Measurements from ENCODE around the gene PXYLP1.
"Not testable (repeated sequence)": the region's sequence is repeated elsewhere in the genome, so short reads cannot be mapped to it uniquely, and the experiment has no call there.

Gene PXYLP1

DNA sequence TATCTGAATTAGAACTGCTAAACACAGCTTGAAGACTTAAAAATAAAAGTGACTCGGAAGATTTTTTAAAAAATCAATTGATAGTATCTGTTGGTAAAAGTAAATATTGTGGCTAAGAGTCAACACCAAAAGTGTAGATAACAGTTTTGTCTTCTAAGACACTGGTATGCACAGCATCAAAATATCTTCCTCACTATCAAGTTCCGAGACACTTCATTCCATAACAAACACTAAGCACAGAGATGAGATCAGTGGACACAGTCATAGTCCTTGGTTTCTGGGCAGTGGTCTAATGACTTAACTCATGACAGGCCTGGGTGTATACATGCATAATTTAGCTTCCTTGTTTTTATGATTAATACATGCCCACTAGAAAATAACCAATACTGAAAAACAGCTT, 63.2 kb downstream of the PXYLP1 start:
- DNase-seq (ENCODE audit: low spot score), result peak; percentile 62

GRCh38 chr3:141300426-141300825, 68.8 kb downstream of the PXYLP1 start:
- not testable (repeated sequence) for DNase-seq (ENCODE audit: low spot score)

- DNase-seq (ENCODE audit: low spot score), result peak; percentile 88
Observed at GRCh38 chr3:141302364-141303141, 70.9 kb downstream of the PXYLP1 start.

- DNase-seq (ENCODE audit: low spot score), result peak; percentile 70
Observed at GRCh38 chr3:141303481-141304223, 72.0 kb downstream of the PXYLP1 start.

GRCh38 chr3:141305436-141305835, 73.8 kb downstream of the PXYLP1 start:
- DNase-seq (ENCODE audit: low spot score), result peak; percentile 35

DNA sequence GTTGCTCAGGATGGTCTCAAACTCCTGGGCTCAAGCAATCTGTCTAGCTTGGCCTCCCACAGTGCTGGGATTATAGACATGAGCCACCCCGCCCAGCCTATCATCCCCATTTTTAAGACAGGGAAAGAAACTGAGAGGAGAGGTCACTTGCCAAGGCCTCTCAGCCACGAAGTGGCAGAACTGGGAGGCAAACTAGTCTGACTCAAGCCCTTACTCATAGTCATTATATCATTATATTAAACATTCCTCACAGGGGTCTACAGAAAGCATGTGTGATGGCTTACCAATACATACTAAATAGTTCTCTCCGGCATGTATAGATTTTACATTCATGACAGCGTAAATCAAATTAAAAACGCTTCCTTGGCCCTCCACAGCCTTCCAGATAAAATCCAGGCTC, 74.7 kb downstream of the PXYLP1 start:
- DNase-seq (ENCODE audit: low spot score), result no peak

DNA sequence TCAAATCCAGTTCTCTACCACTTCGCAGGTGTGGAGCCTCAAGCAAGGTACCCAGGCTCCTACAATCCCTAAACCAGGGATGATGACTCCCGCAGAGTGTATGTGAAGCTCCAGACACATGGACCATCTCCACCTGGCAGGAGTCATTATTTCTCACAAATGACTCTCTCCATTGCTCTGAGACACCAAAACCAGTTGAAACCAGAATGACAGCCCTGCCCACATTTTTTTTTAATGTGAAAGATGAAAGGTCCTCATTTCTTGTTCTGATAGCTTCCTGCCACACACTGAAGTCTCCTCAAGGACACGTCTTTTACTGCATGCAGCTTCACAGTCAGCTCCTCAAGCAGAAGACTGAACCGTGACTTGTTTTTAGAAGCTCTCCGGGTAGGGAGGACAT, 75.3 kb downstream of the PXYLP1 start:
- DNase-seq (ENCODE audit: low spot score), result no peak

DNA sequence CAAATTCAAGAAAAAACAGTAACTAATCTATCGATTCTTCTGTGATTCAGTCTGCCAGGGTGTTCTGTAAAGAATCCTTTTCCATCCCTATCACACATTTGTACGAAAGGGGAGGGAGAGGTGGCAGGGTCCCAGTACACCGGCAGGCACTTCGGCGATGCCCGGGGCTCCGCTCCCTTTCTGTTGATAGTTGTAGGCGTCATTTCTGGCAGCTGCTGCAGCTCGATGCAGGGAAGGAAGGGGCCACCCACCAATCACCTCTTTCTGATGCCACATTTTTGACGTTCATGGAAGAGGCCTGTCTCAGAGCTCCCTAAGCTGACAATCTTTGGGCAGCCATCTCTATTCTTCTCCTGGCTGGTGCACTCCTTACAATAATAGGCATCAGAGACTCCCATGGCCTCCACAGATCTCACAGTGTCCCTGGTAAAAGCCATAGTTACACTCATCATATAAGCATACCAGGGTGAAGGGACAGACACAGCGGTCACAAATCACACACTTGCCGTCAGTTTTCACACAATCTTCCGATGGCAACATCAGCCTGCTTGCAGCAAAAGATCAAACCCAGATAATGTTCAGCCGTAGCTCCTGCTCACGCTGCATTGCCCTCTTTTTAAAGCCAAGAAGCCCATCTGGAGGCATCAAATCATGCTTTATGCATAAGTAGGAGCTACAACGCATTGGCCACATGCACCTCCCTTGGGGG, 75.9 kb downstream of the PXYLP1 start:
- no peak for DNase-seq (ENCODE audit: low spot score)

DNA sequence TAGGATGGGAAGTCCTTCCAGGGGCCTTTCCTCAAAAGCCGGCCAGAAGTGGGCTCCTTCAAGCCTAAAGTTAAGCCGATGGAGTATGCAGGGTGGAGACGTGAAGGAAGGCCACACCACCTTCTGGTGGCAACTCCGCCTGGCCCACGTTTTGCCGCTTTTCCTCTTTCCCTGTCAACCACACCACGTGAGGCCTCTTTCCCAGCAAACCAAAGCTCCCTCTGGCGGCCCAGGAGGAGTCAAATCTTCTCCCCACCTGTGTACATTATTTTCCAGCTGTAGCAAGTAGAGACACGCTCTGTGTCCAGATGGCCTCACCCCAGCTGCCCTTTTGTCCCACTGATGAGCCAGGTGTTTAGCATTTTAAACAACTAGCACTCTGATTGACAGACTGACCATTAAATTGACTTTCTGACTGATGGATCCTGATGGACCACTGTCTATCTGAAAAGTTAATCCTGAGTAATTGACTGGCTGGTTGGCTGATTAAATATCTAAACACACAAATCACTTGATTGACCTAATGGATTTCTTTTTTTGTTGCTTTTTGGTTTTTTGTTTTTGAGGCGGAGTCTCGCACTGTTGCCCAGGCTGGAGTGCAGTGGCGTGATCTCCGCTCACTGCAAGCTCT, 77.1 kb downstream of the PXYLP1 start:
- DNase-seq (ENCODE audit: low spot score), result peak; percentile 52

DNA sequence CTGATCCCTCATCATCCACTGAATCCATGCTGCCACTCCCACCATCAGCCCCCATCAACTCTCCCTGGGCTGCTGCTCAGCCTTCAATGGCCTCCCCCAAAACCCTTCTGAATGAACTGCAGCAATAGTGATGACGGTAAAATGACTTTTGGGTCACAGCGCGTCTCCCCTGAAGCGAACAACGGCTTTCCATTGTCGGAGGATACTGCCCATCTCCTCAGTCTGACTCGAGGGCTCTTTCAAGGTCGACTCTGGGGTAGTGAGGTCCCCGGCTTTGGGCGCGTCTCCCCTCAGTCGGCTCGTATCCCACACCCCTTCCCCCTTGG, 79.5 kb downstream of the PXYLP1 start:
- DNase-seq (ENCODE audit: low spot score), result no peak

DNA sequence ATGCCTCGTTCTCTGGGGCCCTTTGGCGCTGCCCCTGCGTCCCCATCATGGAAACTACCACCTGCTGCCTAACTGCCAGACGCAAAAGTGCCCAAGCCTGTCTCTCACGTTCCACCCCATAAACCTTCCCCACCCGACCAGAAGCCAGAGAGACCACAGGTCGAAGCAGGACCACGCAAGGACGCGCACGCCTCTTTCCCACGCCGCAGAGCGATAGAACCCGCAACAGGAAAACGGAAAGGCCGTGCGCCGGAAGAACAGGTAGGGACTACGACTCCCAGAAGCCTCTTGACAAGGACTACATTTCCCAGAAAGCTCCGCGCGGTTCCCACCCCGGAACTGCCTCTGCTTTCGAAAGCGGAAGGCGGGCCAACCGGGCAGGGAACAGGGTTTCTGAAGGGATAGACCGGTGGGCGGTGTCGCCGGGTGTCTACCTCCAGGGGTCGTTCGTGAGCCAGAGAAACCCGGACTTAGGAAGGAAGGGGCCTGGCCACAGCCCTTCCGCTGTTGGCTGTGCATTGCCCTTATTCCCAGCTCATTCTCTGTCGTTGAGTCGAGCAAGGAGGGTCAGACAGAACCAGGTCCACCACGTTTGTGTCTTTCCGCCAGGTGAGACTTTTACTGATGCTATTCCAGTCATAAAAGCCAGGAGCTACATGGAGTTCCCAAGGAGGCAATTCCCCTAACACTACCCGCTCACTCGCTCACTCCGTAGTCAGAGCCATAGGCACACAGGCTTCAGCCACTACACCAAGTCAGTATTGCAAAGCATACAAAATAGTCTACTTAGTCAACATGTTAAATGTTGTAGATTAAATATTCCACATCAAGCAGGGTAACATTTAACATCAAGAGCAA, 80.1 kb downstream of the PXYLP1 start:
- peak; percentile 98 for DNase-seq (ENCODE audit: low spot score)

GRCh38 chr3:141312354-141313092, 80.9 kb downstream of the PXYLP1 start:
- DNase-seq (ENCODE audit: low spot score), result no peak

GRCh38 chr3:141313093-141313683, 81.6 kb downstream of the PXYLP1 start:
- no peak for DNase-seq (ENCODE audit: low spot score)

- DNase-seq (ENCODE audit: low spot score), result not testable (repeated sequence)
Observed at GRCh38 chr3:141314415-141314814, 82.8 kb downstream of the PXYLP1 start.

DNA sequence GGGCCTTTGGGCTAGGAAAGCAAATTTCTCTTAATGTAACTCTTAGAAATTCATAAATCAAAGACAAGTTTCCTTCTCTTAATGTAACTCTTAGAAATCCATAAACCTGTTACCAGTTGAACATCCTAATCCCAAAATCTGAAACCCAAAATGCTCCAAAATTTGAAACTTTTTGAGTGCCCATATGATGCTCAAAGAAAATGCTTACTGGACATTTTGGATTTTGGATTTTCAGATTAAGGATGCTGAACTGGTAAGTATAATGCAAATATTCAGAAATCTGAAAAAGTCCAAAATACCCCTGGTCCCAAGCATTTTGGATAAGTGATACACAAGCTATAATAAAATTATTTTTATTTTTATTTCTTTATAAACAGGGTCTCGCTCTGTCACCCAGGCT, 85.2 kb downstream of the PXYLP1 start:
- DNase-seq (ENCODE audit: low spot score), result no peak

DNA sequence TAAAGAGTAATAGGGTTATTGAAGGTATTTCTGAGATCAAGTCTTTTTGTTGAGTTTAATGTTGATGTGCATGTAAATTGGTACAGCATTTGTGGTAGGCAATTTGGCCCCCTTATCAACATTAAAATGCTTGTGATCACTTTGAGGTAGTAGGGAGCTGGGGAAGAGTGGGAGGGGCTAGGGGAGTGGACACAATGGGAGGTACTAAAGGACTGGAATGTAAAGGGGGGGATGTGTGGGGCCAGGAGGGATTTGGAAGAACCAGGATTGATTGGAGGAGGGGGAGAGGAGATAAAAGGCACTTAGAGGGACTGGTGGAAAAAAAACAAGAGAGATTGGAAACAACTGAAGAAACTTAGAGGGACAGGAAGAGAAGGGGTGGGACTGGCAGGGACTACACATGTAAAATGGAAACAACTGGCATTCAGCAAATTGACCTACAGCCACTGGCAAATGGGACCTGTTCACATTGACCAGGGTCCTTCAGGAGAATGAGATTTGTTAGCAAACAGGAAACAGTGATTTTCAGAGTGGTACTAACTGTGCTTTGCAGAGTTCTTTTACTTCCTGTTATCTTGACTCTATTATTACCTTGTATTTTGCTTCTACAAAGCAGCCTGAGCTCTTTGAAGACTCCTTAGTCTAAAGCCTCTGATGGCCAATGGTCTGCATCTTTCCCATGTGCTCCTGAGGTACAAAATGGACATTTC, 88.9 kb downstream of the PXYLP1 start:
- DNase-seq (ENCODE audit: low spot score), result no peak

DNA sequence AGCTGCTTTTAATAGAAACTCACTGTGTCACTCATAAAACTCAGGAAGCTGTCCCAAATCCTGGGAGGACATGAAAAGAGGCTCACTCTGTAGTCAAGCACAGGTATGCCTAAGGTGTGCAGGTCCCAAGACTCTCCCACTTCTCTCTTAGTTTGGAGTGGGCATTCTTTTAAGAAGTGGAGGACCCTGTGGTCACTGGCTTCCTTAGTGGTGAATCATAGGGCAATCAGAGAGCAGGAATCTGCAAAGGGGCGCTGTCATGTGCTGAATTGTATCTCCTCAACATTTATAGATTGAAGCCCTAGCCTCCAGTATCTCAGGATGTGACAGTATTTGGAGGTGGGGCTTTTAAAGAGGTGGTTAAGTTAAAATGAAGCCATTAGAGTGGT, 89.5 kb downstream of the PXYLP1 start:
- DNase-seq (ENCODE audit: low spot score), result no peak

DNA sequence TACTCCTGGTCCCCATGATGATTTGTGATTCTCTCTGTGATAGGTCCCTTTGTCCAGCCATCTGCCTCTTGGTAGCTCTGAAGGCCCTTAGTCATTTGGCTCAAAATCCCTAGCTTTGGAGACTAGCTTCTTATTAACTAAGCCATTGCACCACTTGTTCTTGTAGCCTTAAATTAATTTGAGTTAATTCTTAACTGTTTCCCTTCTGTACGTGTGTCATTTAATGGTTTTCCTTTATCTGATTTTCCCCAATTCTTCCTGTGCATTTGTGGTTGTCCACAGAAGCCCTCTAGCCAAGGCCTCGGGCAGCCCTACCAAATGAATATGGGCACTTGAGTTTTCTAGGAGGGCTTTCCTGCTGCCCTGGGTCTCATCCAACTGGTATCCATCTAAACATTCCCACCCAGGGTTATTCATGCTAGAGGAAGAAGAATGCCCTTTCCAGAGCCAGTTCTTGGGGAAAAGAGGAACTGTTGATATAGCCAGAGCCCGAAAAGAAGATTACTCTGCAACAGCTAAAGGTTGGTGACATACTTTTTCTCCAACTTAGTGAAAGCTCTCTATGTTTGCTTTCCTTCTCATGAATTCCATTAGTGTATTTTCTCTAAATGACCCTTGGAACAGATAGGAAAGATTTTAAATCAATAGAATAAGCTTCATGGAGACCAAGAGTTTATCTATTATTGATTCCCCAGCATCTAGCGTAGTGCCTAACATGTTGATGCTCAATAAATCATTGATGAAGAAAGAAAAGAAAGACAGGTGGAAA, 92.5 kb downstream of the PXYLP1 start:
- no peak for DNase-seq (ENCODE audit: low spot score)

- no peak for DNase-seq (ENCODE audit: low spot score)
Observed at GRCh38 chr3:141326123-141326522, 94.5 kb downstream of the PXYLP1 start.
